ENCODE data around the gene AAK1. TPM values are rescaled to one million over a fixed set of nuclear protein-coding genes. Genes with fewer than 3 reads are reported as not detected.

Gene AAK1
- total RNA-seq, 2 donors from 2014 or later: 44.6 to 60.0 TPM

GRCh38 chr2:69437751-69438154 is 205.8 kb downstream of the AAK1 start:
- Histone ChIP-seq H3K4me3 (peak overlapping the region; percentile 69 to 84), H3K4me1 (peaks cover 24% of the 10 kb centered on the region), H3K9me3 (no peaks in the 10 kb centered on the region), H3K36me3 (replicated peaks in 1 of 2; ENCODE audit: insufficient read depth in 1 of 2, low read depth in 2 of 2) (no peaks in the 10 kb centered on the region), H3K27me3 (no peaks in the 10 kb centered on the region), H3K27ac (peak overlapping the region; percentile 66 to 94 (median 88))
- ATAC-seq (peak; percentile 38), DNase-seq (peak; percentile 52 to 60 (median 55))
- intact Hi-C loops (cut with DNase I): no loop called here
- TF ChIP-seq POLR2A (IDR thresholded peaks at IDR 0.05) (no peak), CTCF (IDR thresholded peaks at IDR 0.05) (no peak)
- 38 to 41% methylated on average over 7 of the region's 7 CpGs for WGBS, 2 donors

GRCh38 chr2:69436938-69437750 is 206.4 kb downstream of the AAK1 start, which contains the start of gene NFU1:
TSS of gene NFU1 (minus strand) at chr2:69437435. CDS start at chr2:69437422, 13 bp downstream.
- ATAC-seq (peak; percentile 95), DNase-seq (peak; percentile 86 to 94 (median 92))
- H3K27me3 ChIP-seq: no peaks in the 10 kb centered on the region
- 0% methylated on average over 14 to 59 of the region's 60 CpGs for WGBS, 2 donors
- TF ChIP-seq CTCF (IDR thresholded peaks at IDR 0.05) (peak; percentile 35 to 91 (median 67)), POLR2A (IDR thresholded peaks at IDR 0.05) (peak; percentile 73 to 90 (median 87))
- intact Hi-C loops (cut with DNase I): no loop called here
- no peaks in the 10 kb centered on the region for H3K9me3 ChIP-seq
- H3K4me1 ChIP-seq: peaks cover 24% of the 10 kb centered on the region
- H3K27ac ChIP-seq: peak within 1 kb of the TSS; percentile 66 to 94 (median 88)
- H3K4me3 ChIP-seq: peak within 1 kb of the TSS; percentile 69 to 84
- no peaks in the 10 kb centered on the region for H3K36me3 ChIP-seq (replicated peaks in 1 of 2; ENCODE audit: insufficient read depth in 1 of 2, low read depth in 2 of 2)

- Histone ChIP-seq H3K4me1 (peaks cover 24% of the 10 kb centered on the region), H3K36me3 (replicated peaks in 1 of 2; ENCODE audit: insufficient read depth in 1 of 2, low read depth in 2 of 2) (no peaks in the 10 kb centered on the region), H3K9me3 (no peaks in the 10 kb centered on the region), H3K27ac (peak overlapping the region; percentile 66 to 94 (median 88)), H3K4me3 (peak overlapping the region; percentile 69 to 84), H3K27me3 (no peaks in the 10 kb centered on the region)
- 1 to 3% methylated on average over 5 of the region's 5 CpGs for WGBS, 2 donors
- ATAC-seq (no peak), DNase-seq (no peak)
- TF ChIP-seq CTCF (IDR thresholded peaks at IDR 0.05) (peak in 1 of 7 experiments; percentile 24), POLR2A (IDR thresholded peaks at IDR 0.05) (no peak)
- intact Hi-C loops (cut with DNase I): no loop called here
Observed at GRCh38 chr2:69436596-69436937, 207.0 kb downstream of the AAK1 start.

- intact Hi-C loops (cut with DNase I): no loop called here
Observed at GRCh38 chr2:69434753-69435152, 208.8 kb downstream of the AAK1 start.

More at GRCh38 chr2:69434753-69435152, 208.8 kb downstream of the AAK1 start:
- Histone ChIP-seq H3K4me3 (no peak overlapping the region), H3K27me3 (no peaks in the 10 kb centered on the region), H3K27ac (no peak overlapping the region), H3K36me3 (replicated peaks in 1 of 2; ENCODE audit: insufficient read depth in 1 of 2, low read depth in 2 of 2) (no peaks in the 10 kb centered on the region), H3K9me3 (no peaks in the 10 kb centered on the region), H3K4me1 (peaks cover 25% of the 10 kb centered on the region)
- TF ChIP-seq POLR2A (IDR thresholded peaks at IDR 0.05) (no peak), CTCF (IDR thresholded peaks at IDR 0.05) (no peak)
- no peak for DNase-seq
- no peak for ATAC-seq
- WGBS, 2 donors: 75 to 84% methylated on average over 5 of the region's 5 CpGs

All from body of pancreas (tissue), 4 donors.